GM12878 (cell line): ENCODE data around the gene AGBL4.

Experiments
- BRCA1 ChIP-seq: IDR thresholded peaks from 2 replicates; pipeline ENCODE4 v1.6.1; 2011; ENCODE audit warnings: low read depth, low read length, improper control_type of control experiment
- CEBPB ChIP-seq, 2 experiments: fragments of 150-350 bp in 1 of 2; IDR thresholded peaks; 2 replicates each; pipeline ENCODE4 v1.6.1; 2012 to 2014; ENCODE audit warnings: low read depth in 2 of 2, low read length in 2 of 2, borderline replicate concordance in 1 of 2, inconsistent platforms in 1 of 2
- EZH2 ChIP-seq: IDR thresholded peaks from 2 replicates; pipeline ENCODE4 v1.6.1; 2012; ENCODE audit warnings: low read depth, mild to moderate bottlenecking, control low read depth, inconsistent platforms, low read length, borderline replicate concordance; ENCODE audit not compliant: control insufficient read depth
- NFYB ChIP-seq: IDR thresholded peaks from 2 replicates; pipeline ENCODE4 v1.6.1; 2011; ENCODE audit warnings: low read depth, mild to moderate bottlenecking, low read length, improper control_type of control experiment, moderate library complexity; ENCODE audit not compliant: insufficient read depth
- PAX8 ChIP-seq: fragments of 450-650 bp; IDR thresholded peaks from 2 replicates; pipeline ENCODE4 v1.6.1; 2017; ENCODE audit warnings: mild to moderate bottlenecking, moderate library complexity
- YBX1 ChIP-seq: fragments of 450-650 bp; IDR thresholded peaks from 2 replicates; pipeline ENCODE4 v1.6.1; 2016; ENCODE audit warnings: antibody characterized with exemption
- YY1 ChIP-seq: IDR thresholded peaks from 2 replicates; pipeline ENCODE4 v1.6.1; 2011; ENCODE audit warnings: low read depth, mild to moderate bottlenecking, low read length
- TF ChIP-seq, protein P1 (sequence below): IDR thresholded peaks from 2 replicates; pipeline ENCODE4 v1.6.1; 2012; ENCODE audit warnings: mild to moderate bottlenecking, low read depth, low read length
- TF ChIP-seq, protein P2 (sequence below): fragments of 450-650 bp; formaldehyde crosslinking; IDR thresholded peaks from 2 replicates; pipeline ENCODE4 v1.4.0; 2020; ENCODE audit warnings: mild to moderate bottlenecking, moderate library complexity

DNA sequence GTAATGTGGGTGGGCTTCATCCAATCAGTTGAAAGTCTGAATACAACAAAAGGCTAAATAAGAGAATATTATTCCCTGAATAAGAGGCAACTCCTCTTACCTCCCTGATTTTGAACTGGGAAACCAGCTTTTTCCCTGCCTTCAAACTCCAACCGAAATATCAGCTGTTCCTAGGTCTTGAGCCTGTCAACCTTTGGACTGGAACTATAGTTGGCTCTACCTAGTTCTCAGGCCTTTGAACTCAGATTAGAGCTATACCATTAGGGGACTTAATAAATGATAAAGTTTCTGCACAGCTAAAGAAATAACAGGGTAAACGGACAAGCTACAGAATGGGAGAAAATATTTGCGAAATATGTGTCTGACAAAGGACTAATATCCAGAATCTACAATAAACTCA is 1203.3 kb downstream of the AGBL4 start:
- no peak for TF ChIP-seq NFYB
- no peak for TF ChIP-seq PAX8
- no peak for TF ChIP-seq CEBPB (IDR thresholded peaks at IDR 0.05; ENCODE audit: borderline replicate concordance in 1 of 2, low read depth in 2 of 2, low read length in 2 of 2)
- TF ChIP-seq YY1 = no peak
- TF ChIP-seq, protein P1, sequence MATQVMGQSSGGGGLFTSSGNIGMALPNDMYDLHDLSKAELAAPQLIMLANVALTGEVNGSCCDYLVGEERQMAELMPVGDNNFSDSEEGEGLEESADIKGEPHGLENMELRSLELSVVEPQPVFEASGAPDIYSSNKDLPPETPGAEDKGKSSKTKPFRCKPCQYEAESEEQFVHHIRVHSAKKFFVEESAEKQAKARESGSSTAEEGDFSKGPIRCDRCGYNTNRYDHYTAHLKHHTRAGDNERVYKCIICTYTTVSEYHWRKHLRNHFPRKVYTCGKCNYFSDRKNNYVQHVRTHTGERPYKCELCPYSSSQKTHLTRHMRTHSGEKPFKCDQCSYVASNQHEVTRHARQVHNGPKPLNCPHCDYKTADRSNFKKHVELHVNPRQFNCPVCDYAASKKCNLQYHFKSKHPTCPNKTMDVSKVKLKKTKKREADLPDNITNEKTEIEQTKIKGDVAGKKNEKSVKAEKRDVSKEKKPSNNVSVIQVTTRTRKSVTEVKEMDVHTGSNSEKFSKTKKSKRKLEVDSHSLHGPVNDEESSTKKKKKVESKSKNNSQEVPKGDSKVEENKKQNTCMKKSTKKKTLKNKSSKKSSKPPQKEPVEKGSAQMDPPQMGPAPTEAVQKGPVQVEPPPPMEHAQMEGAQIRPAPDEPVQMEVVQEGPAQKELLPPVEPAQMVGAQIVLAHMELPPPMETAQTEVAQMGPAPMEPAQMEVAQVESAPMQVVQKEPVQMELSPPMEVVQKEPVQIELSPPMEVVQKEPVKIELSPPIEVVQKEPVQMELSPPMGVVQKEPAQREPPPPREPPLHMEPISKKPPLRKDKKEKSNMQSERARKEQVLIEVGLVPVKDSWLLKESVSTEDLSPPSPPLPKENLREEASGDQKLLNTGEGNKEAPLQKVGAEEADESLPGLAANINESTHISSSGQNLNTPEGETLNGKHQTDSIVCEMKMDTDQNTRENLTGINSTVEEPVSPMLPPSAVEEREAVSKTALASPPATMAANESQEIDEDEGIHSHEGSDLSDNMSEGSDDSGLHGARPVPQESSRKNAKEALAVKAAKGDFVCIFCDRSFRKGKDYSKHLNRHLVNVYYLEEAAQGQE = no peak
- no peak for TF ChIP-seq BRCA1
- TF ChIP-seq YBX1 = no peak
- TF ChIP-seq, protein P2, sequence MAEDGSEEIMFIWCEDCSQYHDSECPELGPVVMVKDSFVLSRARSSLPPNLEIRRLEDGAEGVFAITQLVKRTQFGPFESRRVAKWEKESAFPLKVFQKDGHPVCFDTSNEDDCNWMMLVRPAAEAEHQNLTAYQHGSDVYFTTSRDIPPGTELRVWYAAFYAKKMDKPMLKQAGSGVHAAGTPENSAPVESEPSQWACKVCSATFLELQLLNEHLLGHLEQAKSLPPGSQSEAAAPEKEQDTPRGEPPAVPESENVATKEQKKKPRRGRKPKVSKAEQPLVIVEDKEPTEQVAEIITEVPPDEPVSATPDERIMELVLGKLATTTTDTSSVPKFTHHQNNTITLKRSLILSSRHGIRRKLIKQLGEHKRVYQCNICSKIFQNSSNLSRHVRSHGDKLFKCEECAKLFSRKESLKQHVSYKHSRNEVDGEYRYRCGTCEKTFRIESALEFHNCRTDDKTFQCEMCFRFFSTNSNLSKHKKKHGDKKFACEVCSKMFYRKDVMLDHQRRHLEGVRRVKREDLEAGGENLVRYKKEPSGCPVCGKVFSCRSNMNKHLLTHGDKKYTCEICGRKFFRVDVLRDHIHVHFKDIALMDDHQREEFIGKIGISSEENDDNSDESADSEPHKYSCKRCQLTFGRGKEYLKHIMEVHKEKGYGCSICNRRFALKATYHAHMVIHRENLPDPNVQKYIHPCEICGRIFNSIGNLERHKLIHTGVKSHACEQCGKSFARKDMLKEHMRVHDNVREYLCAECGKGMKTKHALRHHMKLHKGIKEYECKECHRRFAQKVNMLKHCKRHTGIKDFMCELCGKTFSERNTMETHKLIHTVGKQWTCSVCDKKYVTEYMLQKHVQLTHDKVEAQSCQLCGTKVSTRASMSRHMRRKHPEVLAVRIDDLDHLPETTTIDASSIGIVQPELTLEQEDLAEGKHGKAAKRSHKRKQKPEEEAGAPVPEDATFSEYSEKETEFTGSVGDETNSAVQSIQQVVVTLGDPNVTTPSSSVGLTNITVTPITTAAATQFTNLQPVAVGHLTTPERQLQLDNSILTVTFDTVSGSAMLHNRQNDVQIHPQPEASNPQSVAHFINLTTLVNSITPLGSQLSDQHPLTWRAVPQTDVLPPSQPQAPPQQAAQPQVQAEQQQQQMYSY = no peak
- TF ChIP-seq EZH2 = no peak
